Esophagus squamous epithelium (tissue), 4 donors: ENCODE measurements around the gene SALL4.

Experiments used
- CTCF ChIP-seq, 6 experiments: fragments of 450-650 bp in 4 of 6; fragments of 200-600 bp in 2 of 6; sonication (generic) in 2 of 6; IDR thresholded peaks; one replicate each; pipeline ENCODE4 v1.5.1; 2016 to 2019; ENCODE audit warnings: antibody characterized with exemption in 6 of 6, mild to moderate bottlenecking in 4 of 6, moderate library complexity in 4 of 6
- POLR2A ChIP-seq, 4 donors: fragments of 450-650 bp; IDR thresholded peaks; one replicate each; pipeline ENCODE4 v1.6.1; 2017; ENCODE audit warnings: antibody characterized with exemption in 4 of 4, mild to moderate bottlenecking in 4 of 4, moderate library complexity in 3 of 4

- TF ChIP-seq POLR2A (IDR thresholded peaks at IDR 0.05), result no peak
- TF ChIP-seq CTCF (IDR thresholded peaks at IDR 0.05), result no peak
Measured at GRCh38 chr20:51815383-51816076, 13.2 kb upstream of the SALL4 start.
